ENCODE results near the gene RNF115.

- no peak for TF ChIP-seq TEAD4 (IDR thresholded peaks at IDR 0.05; ENCODE audit: low read depth, low read length)
- TF ChIP-seq SIN3A (conservative IDR thresholded peaks at IDR 0.05 in 1 of 2, IDR thresholded peaks at IDR 0.05 in 1 of 2; ENCODE audit: low read depth in 1 of 2, low read length in 2 of 2) = no peak
- TF ChIP-seq POLR2A (IDR thresholded peaks at IDR 0.05; ENCODE audit: control extremely low read depth in 1 of 2, low read depth in 2 of 2, low read length in 2 of 2) = no peak
- no peak for TF ChIP-seq CTCF (IDR thresholded peaks at IDR 0.05; ENCODE audit: control extremely low read depth in 1 of 3, insufficient read depth in 1 of 3, low read depth in 1 of 3, low read length in 3 of 3)
- no peak for TF ChIP-seq MAFK (IDR thresholded peaks at IDR 0.05; ENCODE audit: low read depth, low read length)
- TF ChIP-seq CREB1 (IDR thresholded peaks at IDR 0.05) = no peak
- TF ChIP-seq RFX5 (IDR thresholded peaks at IDR 0.05; ENCODE audit: borderline replicate concordance, low read depth, low read length) = no peak
- TF ChIP-seq MAX (IDR thresholded peaks at IDR 0.05) = no peak
- TF ChIP-seq YY1 (IDR thresholded peaks at IDR 0.05; ENCODE audit: low read depth, low read length) = no peak
- TF ChIP-seq CHD2 (IDR thresholded peaks at IDR 0.05; ENCODE audit: low read length) = no peak
- TF ChIP-seq JUND (IDR thresholded peaks at IDR 0.05; ENCODE audit: low read length) = no peak
- TF ChIP-seq GTF2F1 (IDR thresholded peaks at IDR 0.05; ENCODE audit: borderline replicate concordance, low read depth, low read length) = no peak
- no peak for TF ChIP-seq SP1 (IDR thresholded peaks at IDR 0.05; ENCODE audit: low read depth, low read length)
Measured at GRCh38 chr1:145795257-145795881, 28.5 kb downstream of the RNF115 start.

Measured in H1 (cell line).